Nephron progenitor cell (in vitro differentiated cells): ENCODE measurements around the gene C17orf58.

Source experiments
- DNase-seq: peaks from one replicate; pipeline ENCODE4 v3.0.0; 2021
- H3K27ac Mint-ChIP-seq: 2 replicates; pipeline ENCODE4 v1.8.0; 2021; ENCODE audit warnings: mild to moderate bottlenecking, moderate library complexity, mixed read lengths
- H3K27me3 Mint-ChIP-seq: 2 replicates; pipeline ENCODE4 v1.8.0; 2021; ENCODE audit warnings: mild to moderate bottlenecking, low read depth, mixed read lengths; ENCODE audit not compliant: poor library complexity
- H3K36me3 Mint-ChIP-seq: 2 replicates; pipeline ENCODE4 v1.8.0; 2021; ENCODE audit warnings: low read depth, mixed read lengths
- H3K4me1 Mint-ChIP-seq: 2 replicates; pipeline ENCODE4 v1.8.0; 2021; ENCODE audit warnings: mixed read lengths
- H3K4me3 Mint-ChIP-seq: 2 replicates; pipeline ENCODE4 v1.8.0; 2021; ENCODE audit warnings: mild to moderate bottlenecking, moderate library complexity, mixed read lengths
- H3K9me3 Mint-ChIP-seq: 2 replicates; pipeline ENCODE4 v1.8.0; 2021; ENCODE audit warnings: mild to moderate bottlenecking, moderate library complexity, mixed read lengths
- CTCF ChIP-seq: fragments of 200-600 bp; sonication (generic); IDR thresholded peaks from 2 replicates; pipeline ENCODE4 v1.5.0; 2021; ENCODE audit warnings: antibody characterized with exemption

The C17orf58 gene

GRCh38 chr17:67995570-67996263 lies 552 bp downstream of the C17orf58 start:
- Mint-ChIP-seq H3K4me1 (peaks cover 41% of the 10 kb centered on the region), H3K9me3 (peaks cover 4% of the 10 kb centered on the region), H3K27ac (no peak overlapping the region), H3K4me3 (peak overlapping the region; percentile 87), H3K36me3 (peaks cover 4% of the 10 kb centered on the region), H3K27me3 (peaks cover 36% of the 10 kb centered on the region)
- TF ChIP-seq CTCF = no peak
- peak; percentile 60 for DNase-seq

- DNase-seq = no peak
- no peak for TF ChIP-seq CTCF
- Mint-ChIP-seq H3K4me1 (peaks cover 41% of the 10 kb centered on the region), H3K9me3 (peaks cover 4% of the 10 kb centered on the region), H3K27ac (no peak overlapping the region), H3K4me3 (peak overlapping the region; percentile 87), H3K27me3 (peaks cover 36% of the 10 kb centered on the region), H3K36me3 (peaks cover 4% of the 10 kb centered on the region)
These were observed 1.3 kb downstream of the C17orf58 start for GRCh38 chr17:67994817-67995569.

GRCh38 chr17:67993998-67994361 lies 2.3 kb downstream of the C17orf58 start:
- no peak for TF ChIP-seq CTCF
- Mint-ChIP-seq H3K9me3 (peaks cover 4% of the 10 kb centered on the region), H3K36me3 (peaks cover 4% of the 10 kb centered on the region), H3K27ac (no peak overlapping the region), H3K27me3 (peaks cover 36% of the 10 kb centered on the region), H3K4me3 (peak overlapping the region; percentile 87), H3K4me1 (peaks cover 41% of the 10 kb centered on the region)
- no peak for DNase-seq

- no peak for TF ChIP-seq CTCF
- peak overlapping the region; percentile 98 for H3K4me3 Mint-ChIP-seq
- H3K27ac Mint-ChIP-seq = peak overlapping the region; percentile 82
- H3K4me1 Mint-ChIP-seq = peaks cover 41% of the 10 kb centered on the region
- peaks cover under 1% of the 10 kb centered on the region for H3K9me3 Mint-ChIP-seq
- H3K36me3 Mint-ChIP-seq = peaks cover 4% of the 10 kb centered on the region
- DNase-seq = peak; percentile 86
- H3K27me3 Mint-ChIP-seq = peaks cover 31% of the 10 kb centered on the region
These were observed 2.9 kb downstream of the C17orf58 start for GRCh38 chr17:67993153-67993997.

GRCh38 chr17:67992548-67993152 lies 3.6 kb downstream of the C17orf58 start:
- H3K27me3 Mint-ChIP-seq = peaks cover 25% of the 10 kb centered on the region
- no peaks in the 10 kb centered on the region for H3K9me3 Mint-ChIP-seq
- peak overlapping the region; percentile 98 for H3K4me3 Mint-ChIP-seq
- H3K27ac Mint-ChIP-seq = peak overlapping the region; percentile 82
- H3K4me1 Mint-ChIP-seq = peaks cover 41% of the 10 kb centered on the region
- TF ChIP-seq CTCF = no peak
- no peak for DNase-seq
- H3K36me3 Mint-ChIP-seq = peaks cover 4% of the 10 kb centered on the region
